ENCODE data around the gene PTCD3.
A peak's percentile ranks its signal among the peaks of the same experiment; 100 is the strongest.

The PTCD3 gene

GRCh38 chr2:86105969-86106945, at the start of gene PTCD3:
TSS of gene PTCD3 (plus strand) at chr2:86106235. CDS start at chr2:86106248, 13 bp downstream.
- peak; percentile 93 for DNase-seq

- DNase-seq: no peak
These were observed 49.3 kb upstream of the PTCD3 start for GRCh38 chr2:86056590-86057331.

DNA sequence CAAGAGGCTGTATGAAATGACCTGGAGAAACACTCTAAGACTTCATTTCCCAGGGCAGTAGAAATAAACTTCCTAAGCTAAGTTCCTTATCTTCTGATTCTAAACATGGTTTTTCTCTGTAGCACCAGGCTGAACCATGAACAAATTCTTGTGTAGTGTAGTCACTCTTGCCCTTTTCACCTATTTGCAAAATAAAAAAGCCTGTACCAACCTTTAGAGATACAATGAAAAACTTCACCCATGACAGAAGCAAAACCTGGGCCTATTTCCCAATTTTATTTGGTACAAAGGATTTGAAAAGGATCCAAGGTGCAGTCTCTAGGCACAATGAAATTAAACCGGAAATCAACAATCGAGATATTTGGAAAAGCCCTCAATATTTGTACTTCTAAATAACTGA, 44.0 kb upstream of the PTCD3 start:
- no peak for DNase-seq

DNA sequence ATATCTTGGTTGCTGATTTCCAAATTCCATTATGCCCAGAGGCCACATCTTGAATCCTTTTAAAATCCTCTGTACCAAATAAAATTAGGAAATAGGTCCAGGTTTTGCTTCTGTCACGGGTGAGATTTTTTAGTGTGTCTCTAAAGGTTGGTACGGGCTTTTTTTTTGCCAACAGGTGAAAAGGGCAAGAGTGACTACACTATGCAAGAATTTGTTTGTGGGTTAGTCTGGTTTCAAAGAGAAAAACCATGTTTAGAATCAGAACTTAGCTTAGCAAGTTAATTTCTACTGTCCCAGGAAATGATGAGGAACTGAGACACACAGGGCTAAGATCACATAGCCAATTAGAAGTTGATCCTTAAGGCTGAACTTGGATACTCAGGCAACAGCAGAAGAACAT, 42.0 kb upstream of the PTCD3 start:
- DNase-seq: no peak

- DNase-seq: no peak
These were observed 40.5 kb upstream of the PTCD3 start for GRCh38 chr2:86065512-86065911.

DNA sequence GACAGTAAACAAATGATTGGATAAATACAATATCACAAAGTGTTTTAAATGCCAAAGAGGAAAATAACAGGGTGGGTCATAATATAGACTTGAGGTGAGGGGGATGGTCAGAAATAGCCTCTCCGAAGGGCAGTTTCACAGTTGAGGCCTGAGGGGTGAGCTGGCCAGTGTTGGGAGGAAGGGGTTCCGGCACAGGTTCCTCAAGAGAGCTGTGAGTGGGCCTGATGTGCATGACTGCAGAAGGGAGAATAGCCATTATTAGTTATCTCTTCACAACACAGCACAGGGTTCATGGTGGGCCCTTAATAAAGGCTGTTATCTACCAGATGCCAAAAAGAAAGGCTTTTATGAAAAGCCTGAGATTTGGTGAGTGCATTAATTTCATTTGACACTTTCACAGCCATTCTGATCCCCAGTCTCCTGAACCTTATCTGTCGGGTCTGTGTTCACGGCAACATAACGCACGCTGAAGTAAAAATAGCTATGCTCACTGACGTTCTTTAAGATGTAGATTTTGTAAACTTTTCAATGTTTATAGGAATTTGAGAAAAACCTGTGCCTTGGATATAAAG, 39.9 kb upstream of the PTCD3 start:
- no peak for DNase-seq

DNA sequence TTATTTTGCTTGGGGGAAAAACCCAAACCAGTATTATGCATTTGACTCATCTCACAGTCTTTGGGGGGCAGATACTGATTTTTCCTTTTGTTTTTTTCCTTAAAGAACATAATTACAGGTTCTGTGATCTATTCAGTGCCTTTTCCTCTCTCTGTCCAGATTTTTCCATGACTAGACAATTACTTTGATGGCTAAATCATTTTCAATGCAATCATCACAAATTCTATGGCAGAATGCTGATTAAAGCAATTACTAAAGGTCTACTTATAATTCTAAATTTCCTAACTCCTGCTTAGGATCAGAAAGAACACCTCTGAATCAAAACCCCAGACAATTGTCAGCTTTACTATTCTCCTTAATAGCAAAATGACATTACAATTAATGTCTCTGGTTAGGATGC, 39.1 kb upstream of the PTCD3 start:
- no peak for DNase-seq

DNA sequence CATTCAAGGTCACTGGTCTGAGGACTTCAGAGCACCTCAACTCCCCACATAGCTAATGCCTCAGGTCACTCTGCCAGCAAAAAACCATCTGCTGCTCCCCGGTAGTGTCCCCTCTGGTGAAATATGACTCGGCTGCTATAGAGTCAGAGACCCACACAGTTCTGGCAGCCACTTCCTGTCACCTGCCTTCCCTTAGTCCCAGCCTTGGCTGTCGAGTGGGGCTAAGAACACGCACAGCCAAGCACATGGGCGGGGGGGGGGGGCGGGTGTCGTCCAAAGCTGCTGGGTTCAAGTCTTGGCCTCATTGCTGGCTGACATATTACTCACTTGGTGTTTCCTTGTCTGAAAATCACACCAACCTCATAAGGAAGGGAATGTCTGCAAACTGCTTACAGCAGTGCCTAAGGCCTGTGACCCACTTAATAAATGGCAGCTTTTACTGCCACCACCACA, 37.9 kb upstream of the PTCD3 start:
- peak; percentile 62 for DNase-seq

- no peak for DNase-seq
These were observed 37.4 kb upstream of the PTCD3 start for GRCh38 chr2:86068648-86069047.

DNA sequence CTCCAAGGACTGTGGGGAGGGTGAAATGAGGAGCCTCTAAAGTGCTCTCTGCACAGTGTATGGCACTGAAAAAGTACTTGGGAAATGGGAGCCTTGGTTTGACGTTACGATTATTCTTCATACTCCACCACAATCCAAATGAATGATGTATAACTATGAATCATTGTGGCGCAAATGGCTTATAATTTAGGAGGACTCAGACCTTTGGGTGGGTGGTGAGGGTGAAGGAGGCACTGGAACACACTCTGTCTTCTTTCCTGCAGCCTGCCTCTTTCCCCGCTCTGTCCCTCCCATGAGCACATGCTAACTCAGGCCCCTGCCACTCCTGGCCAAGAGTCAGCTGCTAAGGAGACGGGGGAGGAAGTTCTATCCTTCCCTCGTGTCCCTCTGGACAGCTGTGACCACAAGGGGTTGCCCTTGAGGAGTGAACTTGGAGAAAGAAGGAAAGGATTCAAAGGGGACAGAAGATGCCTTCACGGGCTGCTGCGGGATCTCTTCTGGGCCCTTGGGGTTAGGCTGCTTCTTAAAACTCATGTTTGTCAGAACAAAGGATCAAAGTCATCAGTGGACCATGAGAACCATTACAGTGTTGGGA, 36.8 kb upstream of the PTCD3 start:
- DNase-seq: no peak

DNA sequence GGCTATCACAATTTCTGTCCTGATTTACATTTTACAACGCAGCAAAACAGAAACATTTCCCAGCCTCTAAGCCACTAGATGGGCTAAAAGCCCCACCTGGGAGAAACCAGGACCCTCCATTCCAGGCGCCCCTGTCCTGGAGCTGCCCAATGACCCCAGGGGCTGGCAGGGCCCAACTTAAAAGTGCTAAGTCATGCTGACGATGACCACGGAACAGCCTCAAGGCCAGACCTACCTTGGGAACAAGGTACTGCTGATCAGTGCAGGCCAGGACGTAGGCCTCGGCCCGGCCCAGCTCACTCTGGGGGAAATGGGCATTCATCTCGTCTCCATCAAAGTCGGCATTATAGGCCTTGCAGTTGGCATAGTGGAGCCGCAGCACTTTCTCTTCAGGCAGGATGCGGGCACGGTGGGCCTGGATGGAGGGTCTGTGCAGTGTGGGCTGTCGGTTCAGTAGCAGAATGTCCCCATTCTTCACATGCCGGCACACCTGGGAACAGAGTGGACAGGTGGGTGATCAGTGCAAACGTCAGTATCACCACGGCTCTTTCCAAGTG, 36.2 kb upstream of the PTCD3 start:
- no peak for DNase-seq

DNA sequence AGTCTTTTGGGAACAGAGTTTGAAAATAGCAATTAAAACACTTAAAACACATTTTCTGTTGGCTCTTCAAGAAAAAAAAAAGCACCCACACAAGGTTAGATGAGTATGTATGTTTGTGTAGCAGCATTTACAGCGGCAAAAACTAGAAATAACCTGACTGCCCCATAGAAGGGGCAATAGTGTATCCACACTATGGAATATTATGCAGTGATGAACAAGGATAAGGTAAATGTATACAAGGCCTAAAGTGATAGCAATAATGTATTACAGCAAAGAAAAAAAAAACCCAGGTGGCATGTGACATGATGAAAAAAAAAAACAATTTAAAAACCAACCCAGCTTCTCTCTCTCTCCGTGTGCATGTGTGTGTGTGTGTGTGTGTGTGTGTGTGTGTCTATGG, 35.2 kb upstream of the PTCD3 start:
- no peak for DNase-seq

- DNase-seq: no peak
These were observed 33.7 kb upstream of the PTCD3 start for GRCh38 chr2:86072271-86072858.

DNA sequence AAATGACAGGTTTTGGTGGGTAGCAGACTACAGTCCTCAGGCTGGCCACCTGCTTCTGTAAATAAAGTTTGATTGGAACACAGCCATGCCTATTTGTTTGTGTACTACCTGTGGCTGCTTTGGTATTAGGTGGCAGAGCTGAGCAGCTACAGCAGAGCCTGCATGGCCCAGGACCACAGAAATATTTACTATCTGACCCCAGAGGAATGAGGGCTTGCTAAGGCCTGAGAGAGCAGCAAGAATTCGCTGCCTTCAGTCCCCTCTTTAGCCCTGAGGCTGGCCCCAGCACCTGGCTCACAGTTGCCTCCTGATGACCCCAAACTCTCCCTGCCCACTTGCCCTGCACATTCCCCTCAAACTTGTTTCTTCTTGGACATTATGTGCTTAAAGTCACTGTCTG, 32.8 kb upstream of the PTCD3 start:
- DNase-seq: no peak

DNA sequence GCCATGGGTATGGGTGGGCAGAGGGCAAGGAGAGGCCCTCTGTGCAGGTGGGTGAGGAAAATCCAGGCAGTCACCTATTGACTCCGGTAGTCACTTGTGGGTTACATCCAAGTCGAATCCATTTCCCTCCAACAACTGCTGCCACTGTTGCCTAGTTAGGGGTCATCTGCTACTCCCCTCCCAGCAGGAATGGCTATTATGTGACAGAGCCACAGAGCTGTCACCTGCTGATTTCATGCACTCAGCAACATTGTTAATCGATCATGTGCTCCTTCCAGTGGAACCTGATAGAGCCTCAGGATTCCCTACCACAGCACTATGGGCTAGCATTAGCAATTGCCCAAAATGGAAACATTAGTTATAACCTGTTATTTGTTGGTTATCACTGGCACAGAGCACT, 31.8 kb upstream of the PTCD3 start:
- no peak for DNase-seq

DNA sequence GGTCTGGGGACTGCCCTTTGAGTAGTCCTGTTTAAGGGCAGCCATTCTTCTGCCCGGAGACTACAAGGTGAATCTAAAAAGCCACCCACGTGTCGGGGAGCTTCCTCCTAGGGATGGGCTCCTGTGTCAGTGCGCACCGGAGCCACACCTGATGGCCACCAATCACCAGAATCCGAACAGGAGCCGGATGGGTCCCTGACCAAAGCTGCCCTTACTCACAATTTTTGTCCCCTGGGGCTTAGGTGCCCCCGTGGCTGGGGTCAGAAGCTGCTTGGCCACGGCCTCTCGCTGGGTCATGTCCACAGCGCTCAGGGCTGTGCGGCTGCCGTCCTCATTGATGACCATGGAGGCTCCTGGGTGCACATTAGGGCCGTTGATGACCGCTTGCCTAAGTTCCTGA, 31.2 kb upstream of the PTCD3 start:
- no peak for DNase-seq

- no peak for DNase-seq
These were observed 30.1 kb upstream of the PTCD3 start for GRCh38 chr2:86075886-86076285.

DNA sequence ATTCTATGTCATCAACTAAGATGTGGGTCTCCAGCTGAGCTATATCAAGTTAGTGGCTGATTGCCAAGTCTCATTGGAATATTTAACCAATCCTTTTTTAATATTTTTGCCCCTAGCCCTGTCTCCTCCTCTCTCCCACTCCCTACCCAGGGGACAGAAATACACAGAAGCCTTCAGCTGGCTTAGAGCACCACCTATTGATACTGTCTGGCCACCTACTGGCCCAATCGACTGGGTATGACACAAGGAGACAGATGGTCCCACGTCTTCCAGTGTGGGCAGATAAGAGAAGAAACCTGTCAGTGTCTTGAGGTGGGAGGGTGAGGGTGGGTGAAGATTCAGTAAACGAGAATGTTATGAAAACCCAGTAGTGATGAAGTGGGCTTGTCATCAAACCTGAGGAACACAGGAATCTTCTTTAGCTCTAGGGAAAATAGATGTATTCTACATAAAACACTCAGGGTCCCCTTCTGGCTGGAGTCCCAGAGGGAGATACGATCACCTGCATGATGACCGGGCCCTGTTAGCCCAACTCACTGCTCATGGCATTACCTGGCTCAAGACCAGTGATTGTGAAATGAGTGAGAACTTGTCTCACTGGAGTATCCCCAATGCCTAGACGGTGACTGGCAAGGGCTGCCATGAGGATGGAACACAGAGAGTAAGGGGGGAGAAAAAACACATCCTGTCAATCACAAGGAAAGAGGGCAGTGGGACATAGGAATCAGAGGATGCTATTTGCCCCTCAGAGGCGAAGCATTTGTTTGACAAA, 27.1 kb upstream of the PTCD3 start:
- DNase-seq: peak; percentile 46

DNA sequence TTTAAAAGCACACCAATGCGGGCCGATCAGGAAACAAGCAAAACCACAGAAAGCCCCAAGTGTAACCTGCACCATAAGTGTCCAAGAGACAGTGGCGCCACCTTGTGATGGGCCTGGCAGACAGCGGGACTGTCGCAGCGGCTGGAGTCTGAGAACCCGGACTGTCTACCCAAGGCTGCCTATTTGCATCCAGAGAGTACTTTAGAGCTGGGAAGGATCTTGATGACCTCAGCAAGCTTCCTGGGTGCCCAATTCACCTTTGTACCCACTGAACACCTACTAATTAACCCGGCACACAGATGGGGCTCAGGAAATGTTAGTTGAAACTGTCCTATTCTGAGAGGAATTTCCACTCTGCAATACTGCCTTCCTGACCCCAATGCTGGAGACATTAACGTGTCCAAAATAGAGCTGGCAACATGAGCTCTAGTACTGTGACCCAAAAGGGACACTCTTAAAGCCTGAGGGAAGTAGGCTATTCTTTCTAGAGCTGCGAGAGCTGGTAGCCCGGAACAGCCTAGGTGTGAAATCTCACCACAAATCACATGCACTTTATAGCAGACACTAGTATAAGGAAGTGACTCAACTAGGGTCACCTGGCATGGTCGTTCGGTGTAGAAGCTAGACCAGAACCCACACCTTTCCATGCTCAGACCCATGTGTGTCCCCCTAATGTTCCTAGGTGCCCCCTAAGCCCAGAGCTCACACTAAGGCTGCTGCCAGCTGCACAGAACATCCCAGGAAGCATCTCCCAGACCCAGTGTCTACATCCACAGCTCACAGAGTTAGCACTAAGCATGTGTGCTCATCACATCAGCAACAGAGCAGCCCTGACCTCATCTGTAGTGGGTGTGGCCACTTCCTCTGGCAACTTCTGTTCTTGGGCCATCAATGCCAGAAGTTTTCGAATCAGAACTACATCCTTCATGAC, 25.8 kb upstream of the PTCD3 start:
- peak; percentile 78 for DNase-seq

DNA sequence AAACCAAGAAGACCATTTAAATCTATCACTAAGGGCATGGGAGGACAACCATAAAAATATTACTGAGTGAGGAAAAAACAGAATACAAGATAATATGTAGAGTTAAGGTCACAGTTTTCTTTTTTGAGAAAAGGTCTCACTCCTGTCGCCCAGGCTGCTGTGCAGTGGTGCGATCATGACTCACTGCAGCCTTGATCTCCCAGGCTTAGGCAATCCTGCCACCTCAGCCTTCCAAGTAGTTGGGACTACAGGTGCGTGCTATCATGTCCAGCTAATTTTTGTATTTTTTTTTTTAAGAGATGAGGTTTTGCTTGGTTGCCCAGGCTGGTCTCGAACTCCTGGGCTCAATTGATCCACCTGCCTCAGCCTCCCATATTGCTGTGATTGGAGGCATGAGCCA, 24.3 kb upstream of the PTCD3 start:
- no peak for DNase-seq

- no peak for DNase-seq
These were observed 23.3 kb upstream of the PTCD3 start for GRCh38 chr2:86082756-86083155.

All from CD4-positive, alpha-beta T cell treated with Interleukin-4 for 4 hours (primary cell).